GM18498 (cell line): ENCODE results near the gene LINGO1.

Source experiments
- ATAC-seq: cut with Tn5 transposase; IDR thresholded peaks from one replicate; pipeline ENCODE4 v1.9.1; 2021; ENCODE audit warnings: mild to moderate bottlenecking, moderate library complexity; ENCODE audit not compliant: unreplicated experiment

The LINGO1 gene, protein sequence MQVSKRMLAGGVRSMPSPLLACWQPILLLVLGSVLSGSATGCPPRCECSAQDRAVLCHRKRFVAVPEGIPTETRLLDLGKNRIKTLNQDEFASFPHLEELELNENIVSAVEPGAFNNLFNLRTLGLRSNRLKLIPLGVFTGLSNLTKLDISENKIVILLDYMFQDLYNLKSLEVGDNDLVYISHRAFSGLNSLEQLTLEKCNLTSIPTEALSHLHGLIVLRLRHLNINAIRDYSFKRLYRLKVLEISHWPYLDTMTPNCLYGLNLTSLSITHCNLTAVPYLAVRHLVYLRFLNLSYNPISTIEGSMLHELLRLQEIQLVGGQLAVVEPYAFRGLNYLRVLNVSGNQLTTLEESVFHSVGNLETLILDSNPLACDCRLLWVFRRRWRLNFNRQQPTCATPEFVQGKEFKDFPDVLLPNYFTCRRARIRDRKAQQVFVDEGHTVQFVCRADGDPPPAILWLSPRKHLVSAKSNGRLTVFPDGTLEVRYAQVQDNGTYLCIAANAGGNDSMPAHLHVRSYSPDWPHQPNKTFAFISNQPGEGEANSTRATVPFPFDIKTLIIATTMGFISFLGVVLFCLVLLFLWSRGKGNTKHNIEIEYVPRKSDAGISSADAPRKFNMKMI

GRCh38 chr15:77632534-77633133 lies at the start of gene LINGO1:
TSS of gene LINGO1 (minus strand) at chr15:77632912. CDS start at chr15:77632315, 597 bp downstream.
- no peak for ATAC-seq

- ATAC-seq = no peak
These were observed 48.6 kb upstream of the LINGO1 start for GRCh38 chr15:77681362-77681761.

DNA sequence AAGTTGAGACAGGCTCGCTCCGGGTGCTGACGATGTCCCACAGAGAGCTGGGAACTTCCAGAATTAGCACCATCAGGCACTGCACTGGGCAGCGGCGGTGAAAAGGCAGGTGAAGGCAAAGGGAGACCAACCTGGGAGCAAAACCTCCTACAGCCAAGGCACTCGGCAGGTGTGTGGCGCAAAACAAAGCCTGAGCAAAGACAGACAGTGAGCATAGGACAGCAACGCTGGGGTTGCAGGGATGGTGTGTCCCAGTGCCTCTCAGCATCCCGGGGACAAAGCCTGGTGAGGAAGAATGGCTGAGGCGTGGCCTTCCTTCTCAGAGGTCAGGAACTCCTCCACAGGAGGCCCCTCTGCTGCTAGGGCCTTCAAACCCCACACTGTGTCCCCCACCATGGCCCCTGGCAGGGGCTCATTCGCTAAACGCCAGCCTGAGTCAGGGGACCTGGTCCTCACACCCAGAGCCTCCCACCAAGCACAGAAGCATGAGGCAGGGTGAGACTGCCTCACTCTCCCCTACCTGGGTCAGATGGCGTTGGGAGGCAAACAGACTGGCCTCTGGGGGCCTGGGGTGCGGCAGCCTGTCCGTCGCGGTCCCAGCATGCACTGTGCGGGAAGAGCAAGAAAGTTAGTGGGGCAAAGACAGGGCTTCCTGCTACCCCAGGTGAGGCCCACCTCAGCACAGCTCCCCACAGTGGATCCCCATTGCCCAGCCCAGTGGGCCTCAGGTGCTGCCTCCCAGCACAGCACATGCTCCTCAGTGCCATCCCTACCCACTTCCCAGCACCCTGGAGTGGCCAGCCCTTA lies 44.1 kb upstream of the LINGO1 start:
- ATAC-seq = no peak

GRCh38 chr15:77675806-77676415 lies 43.2 kb upstream of the LINGO1 start:
- no peak for ATAC-seq

DNA sequence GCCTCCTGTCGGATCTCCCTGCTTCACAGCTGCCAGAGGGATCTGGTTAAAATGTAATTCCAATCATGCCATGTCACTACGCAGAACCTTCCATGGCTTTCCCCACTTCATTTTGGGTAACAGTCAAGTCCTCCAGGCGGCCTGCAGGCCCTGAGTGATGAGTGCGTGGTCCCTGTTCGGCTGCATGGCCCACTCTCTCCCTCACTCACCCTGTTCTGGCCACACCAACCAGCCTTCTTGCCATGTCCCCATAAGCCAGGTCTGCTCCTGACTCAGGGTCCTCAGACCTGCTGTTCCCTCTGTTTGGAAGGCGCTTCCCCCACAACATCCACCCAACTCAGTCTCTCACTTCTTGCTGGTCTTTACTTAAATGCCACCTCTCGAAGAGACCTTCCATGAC lies 41.6 kb upstream of the LINGO1 start:
- ATAC-seq = no peak

- ATAC-seq = no peak
These were observed 41.2 kb upstream of the LINGO1 start for GRCh38 chr15:77673866-77674265.

DNA sequence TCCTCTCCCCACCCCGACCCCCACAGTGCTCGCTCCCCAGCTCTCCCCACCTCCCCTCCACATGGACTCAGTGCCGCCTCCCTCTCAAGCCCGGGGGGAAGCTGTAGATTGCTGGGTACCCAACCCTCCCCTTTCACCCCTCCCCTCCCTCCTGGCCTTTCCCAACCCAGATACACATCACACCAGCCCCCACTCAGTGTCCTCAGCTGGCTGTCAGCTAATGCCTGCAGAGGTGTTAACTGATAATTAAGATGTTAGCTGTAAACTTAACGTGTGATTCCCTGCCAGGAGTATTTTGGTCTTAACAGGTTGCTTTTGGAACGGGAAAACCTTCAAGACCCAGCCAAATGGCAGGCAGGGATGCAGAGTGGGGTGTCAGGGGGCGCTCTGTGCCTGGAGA lies 39.4 kb upstream of the LINGO1 start:
- ATAC-seq = no peak

DNA sequence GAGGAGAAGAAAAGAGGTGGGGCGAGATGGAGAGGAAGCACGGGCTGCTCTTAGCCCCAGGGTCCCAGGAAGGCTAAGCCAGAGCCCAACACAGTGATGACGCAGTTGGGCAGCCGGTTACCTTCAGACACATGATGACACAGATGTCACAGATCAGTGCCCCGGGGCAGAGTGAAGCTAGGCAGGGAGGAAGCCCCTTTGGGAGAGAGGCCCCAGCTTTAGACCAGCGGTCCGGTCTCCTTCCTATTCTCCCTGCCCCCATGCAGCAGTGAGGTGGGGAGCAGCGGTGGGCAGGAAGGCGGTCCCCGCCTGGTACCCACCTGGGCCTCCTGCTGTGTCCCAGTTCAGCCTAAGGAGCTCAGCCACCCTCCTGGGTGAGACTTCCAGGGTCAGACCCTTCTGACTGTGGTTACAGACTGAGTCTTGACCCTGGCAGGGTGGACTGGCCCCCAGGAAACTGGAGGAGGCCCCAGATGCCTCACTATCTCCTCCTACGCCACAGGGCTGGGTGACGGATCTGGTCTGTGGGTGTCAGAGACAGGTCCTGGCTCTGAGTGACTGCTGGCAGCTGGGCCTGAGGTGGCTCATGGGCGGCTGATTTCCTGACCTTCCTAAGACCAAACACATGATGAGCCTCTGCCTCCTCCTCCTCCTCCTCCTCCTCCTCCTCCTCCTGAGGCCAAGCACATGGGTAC lies 38.8 kb upstream of the LINGO1 start:
- ATAC-seq = no peak

- no peak for ATAC-seq
These were observed 38.0 kb upstream of the LINGO1 start for GRCh38 chr15:77670558-77671361.

- ATAC-seq = no peak
These were observed 37.2 kb upstream of the LINGO1 start for GRCh38 chr15:77669896-77670295.

- no peak for ATAC-seq
These were observed 34.9 kb upstream of the LINGO1 start for GRCh38 chr15:77667338-77668234.

- no peak for ATAC-seq
These were observed 33.6 kb upstream of the LINGO1 start for GRCh38 chr15:77666296-77666660.

DNA sequence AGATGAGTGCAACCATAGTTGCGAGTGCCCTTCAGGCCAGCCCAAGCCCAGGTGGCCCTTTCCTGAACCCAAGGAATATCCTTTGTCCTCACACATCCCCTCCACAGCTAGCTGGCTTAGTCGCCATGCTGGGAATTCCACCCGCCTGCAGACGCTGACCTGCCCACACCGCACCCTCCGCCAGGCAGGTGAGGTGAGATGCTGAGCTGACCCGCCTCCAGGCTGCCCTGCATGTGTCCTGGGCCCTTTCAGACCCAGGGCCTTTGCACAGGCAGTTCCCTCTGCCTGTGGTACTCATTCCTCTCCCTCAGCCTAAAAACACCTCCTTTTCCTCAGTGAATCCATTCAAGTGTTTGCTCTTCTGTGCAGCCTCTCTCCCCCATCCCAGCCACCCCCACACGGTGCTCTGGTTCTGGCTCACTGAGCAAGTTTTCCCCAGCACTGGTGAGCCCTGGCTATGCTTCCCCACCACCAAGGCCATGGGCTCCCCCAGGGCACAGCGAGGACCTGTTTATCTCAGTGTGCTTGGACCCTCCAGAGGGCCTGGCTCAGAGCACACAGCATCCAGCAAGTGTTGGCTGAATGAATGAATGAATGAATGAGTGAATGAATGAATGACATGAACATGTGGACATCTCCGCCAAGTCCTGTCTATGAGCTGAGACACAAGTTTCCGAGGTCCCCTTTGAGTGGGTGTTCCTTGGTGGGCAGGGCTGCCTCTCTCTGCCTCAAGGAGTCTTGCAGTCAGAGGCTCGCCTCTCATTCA lies 33.0 kb upstream of the LINGO1 start:
- ATAC-seq = no peak

- no peak for ATAC-seq
These were observed 31.7 kb upstream of the LINGO1 start for GRCh38 chr15:77664428-77664827.

DNA sequence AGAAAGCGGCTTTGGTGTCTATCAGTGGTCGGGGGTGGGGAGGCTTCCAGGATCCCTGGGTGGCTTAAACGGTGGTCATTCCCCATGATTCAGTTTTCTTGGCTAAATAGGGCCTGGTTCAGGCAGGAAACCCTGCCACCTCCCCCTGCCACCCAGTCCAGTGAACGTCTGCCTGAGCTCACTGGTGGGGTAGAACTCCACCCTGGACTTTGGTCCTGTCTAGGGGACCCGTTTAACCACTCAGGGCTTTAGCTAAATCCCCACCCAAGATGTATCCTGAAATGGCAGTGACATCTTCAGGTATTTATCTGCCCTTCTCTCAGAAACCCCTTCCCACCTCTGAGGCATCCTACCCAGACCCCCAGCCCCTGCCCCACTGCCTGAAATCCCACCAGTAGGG lies 30.5 kb upstream of the LINGO1 start:
- no peak for ATAC-seq

DNA sequence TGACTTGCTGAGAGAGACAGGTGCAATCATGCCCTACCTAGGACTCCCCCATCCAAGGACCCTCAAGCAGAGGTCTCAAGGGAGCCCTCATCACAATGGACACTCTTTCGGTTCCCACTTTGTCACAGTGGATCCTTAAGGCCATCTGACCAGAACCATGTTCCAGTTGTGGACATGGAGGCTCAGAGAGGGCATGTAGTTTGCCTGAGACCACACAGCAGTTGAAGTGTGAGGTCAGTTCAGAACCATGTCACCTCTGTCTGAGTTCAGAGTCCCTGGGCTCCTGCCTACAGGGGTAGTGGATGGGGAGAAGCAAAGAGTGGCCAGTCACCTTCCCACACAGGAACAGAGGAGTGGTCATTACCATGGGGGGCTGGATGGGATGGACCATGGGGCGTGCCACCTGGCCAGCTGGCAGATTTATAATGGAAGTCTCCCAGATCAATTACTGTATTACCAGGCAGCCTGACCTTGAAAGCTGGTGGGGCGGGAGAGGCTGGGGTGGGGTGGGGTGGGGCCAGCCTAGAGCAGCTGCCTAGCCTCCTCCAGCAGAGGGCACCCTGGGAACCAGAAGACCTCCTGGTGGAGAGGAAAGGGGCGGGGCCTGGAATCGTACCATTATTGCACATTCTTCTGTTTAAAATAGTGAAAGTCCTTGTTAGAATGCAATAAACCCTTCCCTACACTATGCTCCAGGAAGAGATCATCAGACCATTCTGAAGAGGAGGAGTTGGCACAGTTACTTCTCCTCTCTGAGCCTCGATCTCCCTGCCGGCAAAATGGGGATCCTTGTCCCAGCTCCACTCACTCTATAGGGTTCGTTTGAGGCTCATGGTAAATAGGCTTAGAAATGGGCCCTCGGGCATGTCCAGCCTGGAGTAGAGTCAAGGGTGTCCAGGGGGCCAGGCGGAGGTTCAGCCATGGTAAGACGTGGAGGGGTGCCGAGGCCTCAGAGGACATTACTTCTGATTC lies 26.9 kb upstream of the LINGO1 start:
- ATAC-seq = no peak

- ATAC-seq = no peak
These were observed 25.6 kb upstream of the LINGO1 start for GRCh38 chr15:77658304-77658703.
